H1 (cell line): Measurements from ENCODE around the gene RAET1G. TPM values are rescaled to one million over a fixed set of nuclear protein-coding genes. Genes with fewer than 3 reads are reported as not detected.

Source experiments
- CTCF ChIA-PET: fragments of 300-600 bp; sonication (Branson Sonifier 250); formaldehyde crosslinking; loops from one replicate; lab custom pipeline; 2021; ENCODE audit not compliant: partially characterized antibody; lab: Charles Lee
- POLR2A ChIA-PET: fragments of 300-600 bp; sonication (Branson Sonifier 250); formaldehyde crosslinking; loops from one replicate; lab custom pipeline; 2021; ENCODE audit warnings: inconsistent platforms; ENCODE audit not compliant: partially characterized antibody; lab: Charles Lee
- DNase-seq, 2 experiments: peaks; one replicate each; pipeline versions ENCODE4 v3.0.0 to v3.0.0-alpha.2; 2010 to 2022; ENCODE audit warnings: low spot score in 2 of 2, low read depth in 1 of 2, mixed read lengths in 1 of 2
- FAIRE-seq: peaks from 2 replicates; lab custom pipeline; 2011; peaks lifted over from hg19 to GRCh38; lab: Jason Lieb, UNC
- H2AFZ ChIP-seq: 2 replicates; pipeline ENCODE4 v1.8.1; 2012; ENCODE audit warnings: low read length, inconsistent platforms
- H2AK5ac ChIP-seq: 2 replicates; pipeline ENCODE4 v1.6.1; 2013; ENCODE audit warnings: low read depth, low read length
- H2BK120ac ChIP-seq: replicated peaks from 2 replicates; pipeline ENCODE3; 2013; ENCODE audit warnings: low read depth, low read length, inconsistent platforms
- H2BK12ac ChIP-seq: 2 replicates; pipeline ENCODE4 v1.6.1; 2013; ENCODE audit warnings: low read depth, low read length
- H2BK15ac ChIP-seq: 2 replicates; pipeline ENCODE4 v1.6.1; 2013; ENCODE audit warnings: low read length
- H2BK20ac ChIP-seq: 2 replicates; pipeline ENCODE4 v1.6.1; 2013; ENCODE audit warnings: low read length
- H2BK5ac ChIP-seq: 2 replicates; pipeline ENCODE4 v1.6.1; 2013; ENCODE audit warnings: low read depth, low read length
- H3K14ac ChIP-seq: 2 replicates; pipeline ENCODE4 v1.6.1; 2013; ENCODE audit warnings: inconsistent platforms; ENCODE audit not compliant: insufficient read length
- H3K18ac ChIP-seq: 2 replicates; pipeline ENCODE4 v1.6.1; 2013; ENCODE audit warnings: low read length; ENCODE audit errors: extremely low read depth
- H3K23ac ChIP-seq: 2 replicates; pipeline ENCODE4 v1.6.1; 2013; ENCODE audit warnings: inconsistent platforms; ENCODE audit not compliant: insufficient read length
- H3K23me2 ChIP-seq: 2 replicates; pipeline ENCODE4 v1.6.1; 2013; ENCODE audit warnings: low read depth, low read length
- H3K27ac ChIP-seq: 2 replicates; pipeline ENCODE4 v1.6.1; 2011; ENCODE audit warnings: low read depth, low read length, inconsistent platforms
- H3K27me3 ChIP-seq, 4 experiments: replicated peaks in 1 of 4; 1 replicate in 1 of 4; 2 replicates in 3 of 4; pipeline versions ENCODE4 v1.6.1 to v1.8.1; 2011 to 2013; ENCODE audit warnings: low read length in 3 of 4, mild to moderate bottlenecking in 3 of 4, inconsistent platforms in 2 of 4, mixed read lengths in 2 of 4, moderate library complexity in 1 of 4; ENCODE audit not compliant: control insufficient read depth in 3 of 4, insufficient read depth in 3 of 4; ENCODE audit errors: extremely low read depth in 1 of 4
- H3K36me3 ChIP-seq, 4 experiments: 2 replicates each; pipeline versions ENCODE4 v1.6.1 to v1.8.1; 2011 to 2013; ENCODE audit warnings: mild to moderate bottlenecking in 4 of 4, low read length in 3 of 4, moderate library complexity in 2 of 4, control low read depth in 1 of 4, inconsistent platforms in 1 of 4; ENCODE audit not compliant: insufficient read depth in 4 of 4, control insufficient read depth in 2 of 4
- H3K4ac ChIP-seq: replicated peaks from 2 replicates; pipeline ENCODE3; 2013; ENCODE audit warnings: low read length, low read depth, mixed read lengths, inconsistent platforms; ENCODE audit not compliant: insufficient read length
- H3K4me1 ChIP-seq, 4 experiments: replicated peaks in 1 of 4; 1 replicate in 1 of 4; 2 replicates in 3 of 4; pipeline versions ENCODE4 v1.6.1 to v1.8.1; 2011 to 2013; ENCODE audit warnings: low read length in 3 of 4, inconsistent platforms in 2 of 4, mixed read lengths in 1 of 4; ENCODE audit not compliant: insufficient read depth in 4 of 4, control insufficient read depth in 3 of 4
- H3K4me2 ChIP-seq, 2 experiments: 2 replicates each; pipeline versions ENCODE4 v1.6.1 to v1.8.1; 2011 to 2013; ENCODE audit warnings: low read depth in 2 of 2, low read length in 2 of 2, control low read depth in 1 of 2, inconsistent platforms in 1 of 2, mild to moderate bottlenecking in 1 of 2; ENCODE audit not compliant: insufficient read depth in 1 of 2
- H3K4me3 ChIP-seq, 4 experiments: fragments of 200-600, 300-600 bp in 1 of 4; sonication (generic), shearing (Covaris generic), sonication (Bioruptor Twin) in 1 of 4; 2 replicates each; pipeline versions ENCODE4 v1.5.1 to v1.8.1; 2011 to 2016; ENCODE audit warnings: low read length in 4 of 4, low read depth in 3 of 4, control low read depth in 2 of 4, inconsistent platforms in 2 of 4, mild to moderate bottlenecking in 2 of 4, mixed read lengths in 1 of 4, moderate library complexity in 1 of 4; ENCODE audit not compliant: insufficient read depth in 2 of 4; ENCODE audit errors: extremely low read depth in 1 of 4
- H3K56ac ChIP-seq: replicated peaks from 2 replicates; pipeline ENCODE3; 2013; ENCODE audit warnings: low read depth, mild to moderate bottlenecking, mixed read lengths, low read length, inconsistent platforms; ENCODE audit not compliant: insufficient read length
- H3K79me1 ChIP-seq: 2 replicates; pipeline ENCODE4 v1.6.1; 2013; ENCODE audit warnings: low read depth, low read length, control low read depth
- H3K79me2 ChIP-seq, 2 experiments: 2 replicates each; pipeline versions ENCODE4 v1.6.1 to v1.8.1; 2012 to 2013; ENCODE audit warnings: low read length in 2 of 2, mild to moderate bottlenecking in 2 of 2, inconsistent platforms in 1 of 2; ENCODE audit not compliant: insufficient read depth in 2 of 2, control insufficient read depth in 1 of 2
- H3K9ac ChIP-seq, 4 experiments: replicated peaks in 1 of 4; 1 replicate in 1 of 4; 2 replicates in 3 of 4; pipeline versions ENCODE4 v1.6.1 to v1.8.1; 2011 to 2013; ENCODE audit warnings: low read depth in 3 of 4, low read length in 3 of 4, control low read depth in 2 of 4, mild to moderate bottlenecking in 2 of 4, moderate library complexity in 2 of 4, inconsistent platforms in 1 of 4; ENCODE audit errors: extremely low read depth in 1 of 4
- H3K9me3 ChIP-seq, 2 experiments: 2 replicates each; pipeline versions ENCODE4 v1.6.1 to v1.8.1; 2012 to 2013; ENCODE audit warnings: mild to moderate bottlenecking in 2 of 2, moderate library complexity in 2 of 2, control low read depth in 1 of 2, inconsistent platforms in 1 of 2, low read depth in 1 of 2, low read length in 1 of 2, mixed read lengths in 1 of 2; ENCODE audit not compliant: insufficient read depth in 2 of 2
- H4K20me1 ChIP-seq, 2 experiments: replicated peaks in 1 of 2; 2 replicates each; pipeline versions ENCODE3 to v1.8.1; 2011 to 2013; ENCODE audit warnings: inconsistent platforms in 2 of 2, low read length in 2 of 2, mild to moderate bottlenecking in 1 of 2; ENCODE audit not compliant: insufficient read depth in 2 of 2, control insufficient read depth in 1 of 2
- H4K5ac ChIP-seq: 2 replicates; pipeline ENCODE4 v1.6.1; 2013; ENCODE audit warnings: low read length, low read depth, mixed read lengths, inconsistent platforms; ENCODE audit not compliant: insufficient read length
- H4K8ac ChIP-seq: 2 replicates; pipeline ENCODE4 v1.8.0; 2013; ENCODE audit warnings: mild to moderate bottlenecking, moderate library complexity, low read length, inconsistent platforms; ENCODE audit not compliant: insufficient read depth; ENCODE audit errors: extremely low read depth
- H4K91ac ChIP-seq: replicated peaks from 2 replicates; pipeline ENCODE3; 2013; ENCODE audit warnings: low read length, mixed read lengths, inconsistent platforms; ENCODE audit not compliant: insufficient read length
- CBX5 ChIP-seq: fragments of 300-800, 300-1000 bp; sonication (generic); IDR thresholded peaks from 2 replicates; pipeline ENCODE4 v1.7.1; 2016; ENCODE audit warnings: antibody characterized with exemption, low read length, low read depth
- CHD1 ChIP-seq: IDR thresholded peaks from 2 replicates; pipeline ENCODE4 v1.6.1; 2012; ENCODE audit warnings: low read depth, low read length, improper control_type of control experiment
- EP300 ChIP-seq, 2 experiments: IDR thresholded peaks; 1 replicate in 1 of 2; 2 replicates in 1 of 2; pipeline ENCODE4 v1.6.1; 2011 to 2012; ENCODE audit warnings: low read depth in 2 of 2, low read length in 2 of 2, mild to moderate bottlenecking in 2 of 2, borderline replicate concordance in 1 of 2, inconsistent platforms in 1 of 2, moderate library complexity in 1 of 2
- EZH2 ChIP-seq: fragments of 200-600 bp; sonication (generic); IDR thresholded peaks from 2 replicates; pipeline ENCODE4 v1.7.1; 2012; ENCODE audit warnings: low read depth, mild to moderate bottlenecking, moderate library complexity, low read length, inconsistent platforms; ENCODE audit not compliant: severe bottlenecking
- JUND ChIP-seq: IDR thresholded peaks from 2 replicates; pipeline ENCODE4 v1.6.1; 2011; ENCODE audit warnings: mild to moderate bottlenecking, improper control_type of control experiment, low read length
- RFX5 ChIP-seq: IDR thresholded peaks from 2 replicates; pipeline ENCODE4 v1.6.1; 2011; ENCODE audit warnings: low read depth, low read length, improper control_type of control experiment, borderline replicate concordance
- RNF2 ChIP-seq: fragments of 200-900, 300-1000 bp; sonication (generic); IDR thresholded peaks from 2 replicates; pipeline ENCODE4 v1.7.1; 2016; ENCODE audit warnings: borderline replicate concordance, low read depth, mild to moderate bottlenecking, antibody characterized with exemption, low read length; ENCODE audit not compliant: poor library complexity, severe bottlenecking; ENCODE audit errors: missing control alignments
- SIX5 ChIP-seq: IDR thresholded peaks from 2 replicates; pipeline ENCODE4 v1.6.1; 2011; ENCODE audit warnings: mild to moderate bottlenecking, low read depth, low read length
- SP1 ChIP-seq: IDR thresholded peaks from 2 replicates; pipeline ENCODE4 v1.6.1; 2011; ENCODE audit warnings: low read depth, low read length
- YY1 ChIP-seq: IDR thresholded peaks from 2 replicates; pipeline ENCODE4 v1.6.1; 2011; ENCODE audit warnings: low read depth, mild to moderate bottlenecking, low read length
- WGBS, 2 experiments: shearing (Covaris generic) in 1 of 2; methylation state at CpG; one replicate each; pipeline versions ENCODE4 v1.1.6 to v1.1.7; 2013 to 2015; ENCODE audit warnings: low lambda C conversion rate in 2 of 2, mixed read lengths in 2 of 2, inconsistent platforms in 1 of 2, low coverage in 1 of 2, missing lambda C conversion rate in 1 of 2; ENCODE audit not compliant: insufficient replicate concordance in 2 of 2, insufficient coverage in 1 of 2, insufficient read length in 1 of 2; ENCODE audit errors: extremely low coverage in 1 of 2, missing lambda C conversion rate in 1 of 2; 5-methylcytosine and 5-hydroxymethylcytosine counted together
- polyA plus RNA-seq, 7 experiments: library from polyadenylated mRNA; depleted of rRNA in 3 of 7; stranded (reverse) in 5 of 7; unstranded in 2 of 7; fragments of >200 nt in 5 of 7; fragments of 200-250 nt in 2 of 7; gene quantifications; 1 replicate in 5 of 7; 2 replicates in 1 of 7; 4 replicates in 1 of 7; pipeline versions ENCODE4 v1.2.1 to v1.2.3, GENCODE V29; 2011 to 2013; ENCODE audit warnings: missing spikeins in 2 of 7, mixed read lengths in 2 of 7
- total RNA-seq: library from RNA; stranded (reverse); fragmentation: NEBNext Ultra II Directional; extraction: Animal tissue kit (Norgen Biotek cat#: 25700); gene quantifications from 2 replicates; pipeline ENCODE4 v1.2.1, GENCODE V29; 2021
- TF ChIP-seq, protein P1 (sequence below), 3 experiments: IDR thresholded peaks; 1 replicate in 2 of 3; 2 replicates in 1 of 3; pipeline versions ENCODE4 v1.5.1 to v1.6.1; 2011; ENCODE audit warnings: low read length in 3 of 3, mild to moderate bottlenecking in 3 of 3, inconsistent platforms in 2 of 3, low read depth in 1 of 3, moderate library complexity in 1 of 3; ENCODE audit not compliant: insufficient read depth in 1 of 3; ENCODE audit errors: control extremely low read depth in 1 of 3

Gene RAET1G
- total and polyA plus RNA-seq, 2 of the 8 experiments (the other 6 are each of a cell fraction or from before 2014, with no cell fraction given) = 0.08 TPM; not detected in 1

- 79% methylated on average over 6 of the region's 6 CpGs; no CpG with 5 or more reads in 1 of the 2 experiments for WGBS, 2 experiments
- Histone ChIP-seq H3K4ac (no peak overlapping the region), H3K4me3 (no peak overlapping the region), H3K23me2 (no peaks in the 10 kb centered on the region; the same call in 1 of the 2 replicates), H4K5ac (no peak overlapping the region), H2BK5ac (no peak overlapping the region), H3K18ac (no peak overlapping the region), H4K91ac (no peak overlapping the region), H3K79me2 (no peaks in the 10 kb centered on the region), H3K79me1 (no peaks in the 10 kb centered on the region), H3K27me3 (no peaks in the 10 kb centered on the region), H3K23ac (no peak overlapping the region), H2BK120ac (no peak overlapping the region), H4K20me1 (no peaks in the 10 kb centered on the region), H2BK20ac (no peak overlapping the region), H3K4me1 (peaks cover 0 to under 1% (median 0%) of the 10 kb centered on the region in 4 experiments; a peak in 2 of 7 replicates), H2BK12ac (no peak overlapping the region; the same call in 1 of the 2 replicates), H3K27ac (no peak overlapping the region), H3K14ac (no peak overlapping the region), H2AFZ (no peak overlapping the region), H2AK5ac (no peak overlapping the region), H3K36me3 (no peaks in the 10 kb centered on the region), H4K8ac (no peak overlapping the region), H3K9me3 (no peaks in the 10 kb centered on the region), H3K56ac (no peak overlapping the region), H2BK15ac (no peak overlapping the region), H3K4me2 (no peak overlapping the region), H3K9ac (no peak overlapping the region)
- DNase-seq = no peak
- POLR2A ChIA-PET = no interaction called here
- no peak for FAIRE-seq
- CTCF ChIA-PET = interaction anchor here (1.3 kb wide), 1 partner anchor 116 kb away, joined by 3 read pairs; no protein-coding TSS in a partner anchor
- no peak for TF ChIP-seq EP300 (IDR thresholded peaks at IDR 0.05; ENCODE audit: borderline replicate concordance in 1 of 2, low read depth in 2 of 2, low read length in 2 of 2)
- TF ChIP-seq YY1 = no peak
- TF ChIP-seq SP1 = no peak
- no peak for TF ChIP-seq SIX5
- TF ChIP-seq, protein P1, sequence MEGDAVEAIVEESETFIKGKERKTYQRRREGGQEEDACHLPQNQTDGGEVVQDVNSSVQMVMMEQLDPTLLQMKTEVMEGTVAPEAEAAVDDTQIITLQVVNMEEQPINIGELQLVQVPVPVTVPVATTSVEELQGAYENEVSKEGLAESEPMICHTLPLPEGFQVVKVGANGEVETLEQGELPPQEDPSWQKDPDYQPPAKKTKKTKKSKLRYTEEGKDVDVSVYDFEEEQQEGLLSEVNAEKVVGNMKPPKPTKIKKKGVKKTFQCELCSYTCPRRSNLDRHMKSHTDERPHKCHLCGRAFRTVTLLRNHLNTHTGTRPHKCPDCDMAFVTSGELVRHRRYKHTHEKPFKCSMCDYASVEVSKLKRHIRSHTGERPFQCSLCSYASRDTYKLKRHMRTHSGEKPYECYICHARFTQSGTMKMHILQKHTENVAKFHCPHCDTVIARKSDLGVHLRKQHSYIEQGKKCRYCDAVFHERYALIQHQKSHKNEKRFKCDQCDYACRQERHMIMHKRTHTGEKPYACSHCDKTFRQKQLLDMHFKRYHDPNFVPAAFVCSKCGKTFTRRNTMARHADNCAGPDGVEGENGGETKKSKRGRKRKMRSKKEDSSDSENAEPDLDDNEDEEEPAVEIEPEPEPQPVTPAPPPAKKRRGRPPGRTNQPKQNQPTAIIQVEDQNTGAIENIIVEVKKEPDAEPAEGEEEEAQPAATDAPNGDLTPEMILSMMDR (IDR thresholded peaks at IDR 0.05; ENCODE audit: control extremely low read depth in 1 of 3, insufficient read depth in 1 of 3, low read depth in 1 of 3, low read length in 3 of 3) = no peak
- TF ChIP-seq RNF2 = no peak
- no peak for TF ChIP-seq CBX5
- TF ChIP-seq RFX5 = no peak
- TF ChIP-seq EZH2 = no peak
- no peak for TF ChIP-seq CHD1
- TF ChIP-seq JUND = no peak
Measured at GRCh38 chr6:149890629-149891045, 32.3 kb downstream of the RAET1G start.
